CD1c-positive myeloid dendritic cell (primary cell): Measurements from ENCODE around the gene HACD4.

Experiments
- DNase-seq: peaks from one replicate; pipeline ENCODE4 v3.0.0-alpha.2; 2016; ENCODE audit errors: extremely low spot score

HACD4 gene

GRCh38 chr9:21031091-21031807, at the start of gene HACD4:
TSS of gene HACD4 (minus strand) at chr9:21031640. CDS start at chr9:21031590, 50 bp downstream.
- DNase-seq, result peak; percentile 66

- no peak for DNase-seq
Measured at GRCh38 chr9:21080793-21081192, 49.4 kb upstream of the HACD4 start.

GRCh38 chr9:21078702-21079101, 47.3 kb upstream of the HACD4 start:
- peak; percentile 10 for DNase-seq

- DNase-seq, result peak; percentile 41
Measured at GRCh38 chr9:21077781-21078180, 46.3 kb upstream of the HACD4 start, which contains the start of gene IFNB1. TSS of gene IFNB1 (minus strand) at chr9:21077942. CDS start at chr9:21077869, 73 bp downstream.

GRCh38 chr9:21075484-21075883, 44.0 kb upstream of the HACD4 start:
- no peak for DNase-seq

- DNase-seq, result no peak
Measured at GRCh38 chr9:21070906-21071305, 39.5 kb upstream of the HACD4 start.

GRCh38 chr9:21070171-21070571, 38.7 kb upstream of the HACD4 start:
- DNase-seq, result peak; percentile 15

GRCh38 chr9:21060919-21061561, 29.6 kb upstream of the HACD4 start:
- DNase-seq, result no peak

- DNase-seq, result no peak
Measured at GRCh38 chr9:21056931-21057330, 25.5 kb upstream of the HACD4 start.

GRCh38 chr9:21053851-21054250, 22.4 kb upstream of the HACD4 start:
- no peak for DNase-seq

GRCh38 chr9:21047281-21047691, 15.8 kb upstream of the HACD4 start:
- peak; percentile 9 for DNase-seq

GRCh38 chr9:21043841-21044240, 12.4 kb upstream of the HACD4 start:
- DNase-seq, result no peak

GRCh38 chr9:21042466-21042865, 11.0 kb upstream of the HACD4 start:
- DNase-seq, result no peak

GRCh38 chr9:21039302-21039701, 7.9 kb upstream of the HACD4 start:
- DNase-seq, result no peak

GRCh38 chr9:21037278-21037677, 5.8 kb upstream of the HACD4 start:
- no peak for DNase-seq

GRCh38 chr9:21031808-21032183, 356 bp upstream of the HACD4 start:
- DNase-seq, result no peak

GRCh38 chr9:21030389-21031035, 928 bp downstream of the HACD4 start:
- DNase-seq, result peak; percentile 82

- DNase-seq, result no peak
Measured at GRCh38 chr9:21029661-21030060, 1.8 kb downstream of the HACD4 start.

- DNase-seq, result peak; percentile 76
Measured at GRCh38 chr9:21028466-21028865, 3.0 kb downstream of the HACD4 start.

- DNase-seq, result no peak
Measured at GRCh38 chr9:21027295-21027694, 4.1 kb downstream of the HACD4 start.

GRCh38 chr9:21023861-21024260, 7.6 kb downstream of the HACD4 start:
- DNase-seq, result peak; percentile 76

- DNase-seq, result no peak
Measured at GRCh38 chr9:21018177-21018576, 13.3 kb downstream of the HACD4 start.
